Ishikawa (cell line): ENCODE measurements around the gene NEK10.

Source experiments
- CREB1 ChIP-seq: IDR thresholded peaks from 2 replicates; pipeline ENCODE4 v1.6.1; 2012; ENCODE audit warnings: low read depth
- EP300 ChIP-seq: IDR thresholded peaks from 2 replicates; pipeline ENCODE4 v1.6.1; 2012; ENCODE audit warnings: borderline replicate concordance
- MAX ChIP-seq: IDR thresholded peaks from 2 replicates; pipeline ENCODE4 v1.6.1; 2012
- NFIC ChIP-seq: IDR thresholded peaks from 2 replicates; pipeline ENCODE4 v1.6.1; 2012
- TCF12 ChIP-seq: IDR thresholded peaks from 2 replicates; pipeline ENCODE4 v1.6.1; 2012; ENCODE audit warnings: low read depth
- USF1 ChIP-seq: IDR thresholded peaks from 2 replicates; pipeline ENCODE4 v1.6.1; 2012

- TF ChIP-seq CREB1 (no peak), MAX (no peak), NFIC (no peak), USF1 (no peak), EP300 (no peak), TCF12 (no peak)
These were observed 167.7 kb downstream of the NEK10 start for GRCh38 chr3:27201492-27201891.
